Retinal pigment epithelial cell (primary cell): ENCODE results near the gene HBA2.
"Not testable (repeated sequence)": the region's sequence is repeated elsewhere in the genome, so short reads cannot be mapped to it uniquely, and the experiment has no call there.

Source experiments
- DNase-seq: peaks from one replicate; pipeline ENCODE4 v3.0.0-alpha.2; 2010; ENCODE audit warnings: low read depth
- H3K4me3 ChIP-seq: 2 replicates; pipeline ENCODE4 v1.5.1; 2011; ENCODE audit warnings: mild to moderate bottlenecking, low read length, control low read depth, moderate library complexity
- TF ChIP-seq, protein P1 (sequence below): conservative IDR thresholded peaks from 2 replicates; pipeline ENCODE4 v1.5.1; 2011; ENCODE audit warnings: low read depth, low read length, control low read depth, inconsistent platforms

The HBA2 gene

DNA sequence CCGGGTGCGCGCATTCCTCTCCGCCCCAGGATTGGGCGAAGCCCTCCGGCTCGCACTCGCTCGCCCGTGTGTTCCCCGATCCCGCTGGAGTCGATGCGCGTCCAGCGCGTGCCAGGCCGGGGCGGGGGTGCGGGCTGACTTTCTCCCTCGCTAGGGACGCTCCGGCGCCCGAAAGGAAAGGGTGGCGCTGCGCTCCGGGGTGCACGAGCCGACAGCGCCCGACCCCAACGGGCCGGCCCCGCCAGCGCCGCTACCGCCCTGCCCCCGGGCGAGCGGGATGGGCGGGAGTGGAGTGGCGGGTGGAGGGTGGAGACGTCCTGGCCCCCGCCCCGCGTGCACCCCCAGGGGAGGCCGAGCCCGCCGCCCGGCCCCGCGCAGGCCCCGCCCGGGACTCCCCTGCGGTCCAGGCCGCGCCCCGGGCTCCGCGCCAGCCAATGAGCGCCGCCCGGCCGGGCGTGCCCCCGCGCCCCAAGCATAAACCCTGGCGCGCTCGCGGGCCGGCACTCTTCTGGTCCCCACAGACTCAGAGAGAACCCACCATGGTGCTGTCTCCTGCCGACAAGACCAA lies at the start of gene HBA2:
TSS of gene HBA2 (plus strand) at position 503 of the 568 bp plus-strand sequence. CDS start at position 540, 37 bp downstream.
- DNase-seq, H3K4me3 ChIP-seq: not testable (repeated sequence)

DNA sequence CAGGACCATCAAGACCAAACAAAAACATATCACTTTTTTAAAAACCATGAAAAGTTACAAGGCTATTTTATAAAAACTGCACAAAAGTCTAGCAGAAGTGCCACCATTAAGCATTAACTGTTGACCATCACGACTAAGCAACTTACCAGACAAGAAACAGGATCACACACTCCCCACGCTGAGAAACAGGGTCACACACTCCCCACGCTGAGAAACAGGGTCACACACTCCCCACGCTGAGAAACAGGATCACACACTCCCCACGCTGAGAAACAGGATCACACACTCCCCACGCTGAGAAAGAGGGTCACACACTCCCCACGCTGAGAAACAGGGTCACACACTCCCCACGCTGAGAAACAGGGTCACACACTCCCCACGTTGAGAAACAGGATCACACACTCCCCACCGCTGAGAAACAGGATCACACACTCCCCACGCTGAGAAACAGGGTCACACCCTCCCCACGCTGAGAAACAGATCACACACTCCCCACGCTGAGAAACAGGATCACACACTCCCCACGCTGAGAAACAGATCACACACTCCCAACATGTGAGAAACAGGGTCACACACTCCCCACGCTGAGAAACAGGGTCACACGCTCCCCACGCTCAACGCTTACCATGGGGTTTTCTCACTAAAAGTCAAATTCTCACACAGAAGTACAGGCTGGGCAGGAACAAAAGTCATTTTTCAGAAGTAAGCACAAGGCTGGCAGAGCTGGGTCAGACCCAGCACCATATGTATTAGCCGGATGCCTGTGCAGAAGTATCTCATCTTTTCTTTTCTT lies 48.9 kb upstream of the HBA2 start:
- not testable (repeated sequence) for H3K4me3 ChIP-seq, DNase-seq

DNA sequence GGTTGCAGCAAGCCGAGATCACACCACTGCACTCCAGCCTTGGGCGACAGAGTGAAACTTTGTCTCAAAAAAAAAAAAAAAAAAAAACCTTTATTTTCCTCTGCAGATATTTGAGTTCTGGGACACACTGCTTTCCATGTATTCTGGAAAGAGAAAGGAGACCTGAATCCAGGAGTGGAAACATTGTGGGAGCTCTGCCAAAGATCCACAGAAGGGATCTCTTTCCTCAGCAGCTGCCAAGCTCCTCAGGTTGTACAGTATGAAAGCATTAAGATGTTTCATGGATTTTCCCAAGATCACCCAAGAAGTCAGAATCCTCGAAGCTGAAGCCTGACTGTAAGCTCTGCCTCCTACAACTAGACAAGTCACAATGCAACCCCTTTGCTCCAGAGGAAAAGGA lies 47.7 kb upstream of the HBA2 start:
- no peak for DNase-seq
- H3K4me3 ChIP-seq: no peak overlapping the region
- TF ChIP-seq, protein P1, sequence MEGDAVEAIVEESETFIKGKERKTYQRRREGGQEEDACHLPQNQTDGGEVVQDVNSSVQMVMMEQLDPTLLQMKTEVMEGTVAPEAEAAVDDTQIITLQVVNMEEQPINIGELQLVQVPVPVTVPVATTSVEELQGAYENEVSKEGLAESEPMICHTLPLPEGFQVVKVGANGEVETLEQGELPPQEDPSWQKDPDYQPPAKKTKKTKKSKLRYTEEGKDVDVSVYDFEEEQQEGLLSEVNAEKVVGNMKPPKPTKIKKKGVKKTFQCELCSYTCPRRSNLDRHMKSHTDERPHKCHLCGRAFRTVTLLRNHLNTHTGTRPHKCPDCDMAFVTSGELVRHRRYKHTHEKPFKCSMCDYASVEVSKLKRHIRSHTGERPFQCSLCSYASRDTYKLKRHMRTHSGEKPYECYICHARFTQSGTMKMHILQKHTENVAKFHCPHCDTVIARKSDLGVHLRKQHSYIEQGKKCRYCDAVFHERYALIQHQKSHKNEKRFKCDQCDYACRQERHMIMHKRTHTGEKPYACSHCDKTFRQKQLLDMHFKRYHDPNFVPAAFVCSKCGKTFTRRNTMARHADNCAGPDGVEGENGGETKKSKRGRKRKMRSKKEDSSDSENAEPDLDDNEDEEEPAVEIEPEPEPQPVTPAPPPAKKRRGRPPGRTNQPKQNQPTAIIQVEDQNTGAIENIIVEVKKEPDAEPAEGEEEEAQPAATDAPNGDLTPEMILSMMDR: no peak

DNA sequence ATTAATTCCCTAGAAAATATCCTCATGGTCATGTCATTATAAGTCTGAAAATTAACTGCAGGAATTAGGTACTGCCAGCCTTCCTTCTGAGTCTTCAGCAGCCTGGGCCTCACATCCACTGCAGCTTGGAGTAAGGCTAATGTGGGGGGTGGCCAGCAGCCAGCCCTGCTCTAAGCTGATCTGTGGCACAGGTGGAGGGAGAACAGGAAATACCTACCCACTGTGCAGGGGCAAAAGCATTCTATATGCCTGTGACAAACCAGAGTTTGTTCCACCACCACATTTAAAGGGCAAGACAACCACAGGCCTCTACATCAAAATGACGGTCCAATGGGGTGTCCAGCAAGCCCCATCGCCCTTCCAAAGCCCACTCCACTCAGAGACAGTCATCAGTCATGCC lies 43.6 kb upstream of the HBA2 start:
- no peak for DNase-seq
- TF ChIP-seq, protein P1: no peak
- H3K4me3 ChIP-seq: no peak overlapping the region

DNA sequence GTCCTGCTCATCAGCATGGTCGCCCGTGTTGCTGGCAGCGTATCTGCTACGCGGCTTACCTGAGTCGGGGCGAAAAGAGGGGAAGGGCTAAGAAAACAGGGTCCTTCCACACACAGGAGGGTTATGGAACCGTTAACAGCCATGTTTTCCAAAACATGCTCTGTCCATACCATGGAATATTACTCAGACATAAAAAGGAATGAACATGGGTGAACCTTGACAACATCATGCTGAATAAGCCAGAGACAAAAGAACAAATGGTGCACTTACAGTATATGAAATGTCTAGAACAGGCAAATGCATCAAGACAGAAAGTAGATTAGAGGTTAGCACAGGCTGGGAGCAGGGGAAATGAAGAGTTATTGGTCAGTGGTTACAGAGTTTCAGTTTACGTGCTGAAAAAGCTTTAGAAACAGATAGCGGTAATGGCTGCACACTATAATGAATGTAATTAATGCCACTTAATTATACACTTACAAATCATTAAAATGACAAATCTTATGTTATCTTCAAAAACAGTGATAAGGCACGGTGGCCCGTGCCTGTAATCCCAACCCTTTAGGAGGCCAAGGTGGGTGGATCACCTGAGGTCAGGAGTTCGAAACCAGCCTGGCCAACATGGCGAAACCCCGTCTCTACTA lies 42.0 kb upstream of the HBA2 start:
- no peak overlapping the region for H3K4me3 ChIP-seq
- no peak for DNase-seq
- TF ChIP-seq, protein P1: no peak

DNA sequence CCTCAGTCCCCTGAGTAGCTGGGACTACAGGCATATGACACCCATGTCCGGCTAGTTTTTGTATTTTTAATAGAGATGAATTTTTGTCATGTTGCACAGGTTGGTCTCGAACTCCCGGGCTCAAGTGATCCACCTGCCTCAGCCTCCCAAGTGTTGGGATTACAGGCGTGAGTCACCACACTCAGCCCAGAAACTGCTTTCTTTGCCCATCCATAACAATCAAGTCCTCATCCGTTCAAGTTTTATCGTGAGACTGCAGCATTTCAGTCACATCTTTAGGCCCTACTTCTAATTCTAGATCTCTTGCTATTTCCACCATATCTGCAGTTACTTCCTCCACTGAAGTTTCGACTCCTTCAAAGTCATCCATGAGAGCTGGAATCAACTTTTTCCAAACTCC lies 40.6 kb upstream of the HBA2 start:
- H3K4me3 ChIP-seq: no peak overlapping the region
- no peak for DNase-seq
- TF ChIP-seq, protein P1: no peak

DNA sequence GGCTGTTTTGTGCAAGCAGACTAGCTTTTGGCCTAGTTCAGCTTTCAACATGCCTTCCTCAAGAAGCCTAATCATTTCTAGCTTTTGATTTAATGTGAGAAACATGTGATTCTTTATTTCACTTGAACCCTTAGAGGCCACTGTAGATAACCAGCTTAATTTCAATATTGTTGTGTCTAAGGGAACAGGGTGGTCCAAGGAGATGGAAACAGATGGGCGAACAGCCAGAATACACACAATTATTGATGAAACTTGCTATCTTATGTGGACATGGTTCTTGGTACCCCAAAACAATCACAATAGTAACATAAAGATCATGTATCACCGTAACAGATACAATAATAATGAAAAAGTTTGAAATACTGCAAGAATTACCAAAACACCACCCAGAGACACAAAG lies 39.0 kb upstream of the HBA2 start:
- DNase-seq: no peak
- no peak overlapping the region for H3K4me3 ChIP-seq
- TF ChIP-seq, protein P1: no peak

DNA sequence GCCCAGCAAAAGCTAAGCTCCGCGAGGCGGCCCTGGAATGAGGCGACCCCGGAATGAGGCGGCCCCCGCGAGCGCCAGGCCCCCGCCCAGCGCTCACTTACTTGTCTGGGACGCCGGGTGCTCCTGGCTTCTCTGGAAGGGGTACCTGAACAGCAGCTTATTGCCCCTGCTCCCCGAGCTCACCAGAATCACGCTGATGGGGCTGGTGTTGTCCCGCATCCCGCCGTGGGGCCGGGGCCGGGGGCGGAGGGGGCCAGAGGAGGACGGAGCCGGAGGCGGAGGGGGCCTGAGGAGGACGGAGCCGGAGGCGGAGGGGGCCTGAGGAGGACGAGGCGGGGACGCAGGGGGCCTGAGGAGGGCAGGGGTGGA lies 34.6 kb upstream of the HBA2 start:
- no peak for DNase-seq
- TF ChIP-seq, protein P1: no peak
- peak overlapping the region; percentile 69 for H3K4me3 ChIP-seq
